GM21528 (cell line): ENCODE results near the gene CAMSAP1.
"Not testable (repeated sequence)": the region's sequence is repeated elsewhere in the genome, so short reads cannot be mapped to it uniquely, and the experiment has no call there.

Source experiments
- ATAC-seq: cut with Tn5 transposase; IDR thresholded peaks from one replicate; pipeline ENCODE4 v1.9.1; 2021; ENCODE audit warnings: mild to moderate bottlenecking, moderate library complexity; ENCODE audit not compliant: unreplicated experiment, low FRiP score

Gene CAMSAP1

GRCh38 chr9:135907431-135908092 is at the start of gene CAMSAP1:
Gene CAMSAP1 (minus strand): TSS chr9:135907546. CDS start chr9:135907159, 387 bp downstream.
- peak; percentile 75 for ATAC-seq

- ATAC-seq: no peak
These were observed 49.4 kb upstream of the CAMSAP1 start for GRCh38 chr9:135956802-135957174.

GRCh38 chr9:135955934-135956801 is 48.8 kb upstream of the CAMSAP1 start:
- no peak for ATAC-seq

- no peak for ATAC-seq
These were observed 45.4 kb upstream of the CAMSAP1 start for GRCh38 chr9:135952664-135953206.

- no peak for ATAC-seq
These were observed 44.7 kb upstream of the CAMSAP1 start for GRCh38 chr9:135951889-135952663.

- ATAC-seq: not testable (repeated sequence)
These were observed 44.0 kb upstream of the CAMSAP1 start for GRCh38 chr9:135951310-135951709.

GRCh38 chr9:135950841-135951240 is 43.5 kb upstream of the CAMSAP1 start:
- not testable (repeated sequence) for ATAC-seq

- no peak for ATAC-seq
These were observed 42.9 kb upstream of the CAMSAP1 start for GRCh38 chr9:135950135-135950682.

- no peak for ATAC-seq
These were observed 42.3 kb upstream of the CAMSAP1 start for GRCh38 chr9:135949501-135950134.

- ATAC-seq: no peak
These were observed 41.6 kb upstream of the CAMSAP1 start for GRCh38 chr9:135948968-135949367.

GRCh38 chr9:135948446-135948845 is 41.1 kb upstream of the CAMSAP1 start:
- ATAC-seq: no peak

- ATAC-seq: no peak
These were observed 40.2 kb upstream of the CAMSAP1 start for GRCh38 chr9:135947582-135947981.

GRCh38 chr9:135947105-135947504 is 39.8 kb upstream of the CAMSAP1 start:
- not testable (repeated sequence) for ATAC-seq

- no peak for ATAC-seq
These were observed 39.1 kb upstream of the CAMSAP1 start for GRCh38 chr9:135946392-135946994.

GRCh38 chr9:135945969-135946368 is 38.6 kb upstream of the CAMSAP1 start:
- ATAC-seq: no peak

GRCh38 chr9:135944444-135945252 is 37.3 kb upstream of the CAMSAP1 start:
- no peak for ATAC-seq

GRCh38 chr9:135943604-135944003 is 36.3 kb upstream of the CAMSAP1 start:
- ATAC-seq: not testable (repeated sequence)

- ATAC-seq: no peak
These were observed 34.1 kb upstream of the CAMSAP1 start for GRCh38 chr9:135941288-135941995.
